HCT116 (cell line): ENCODE measurements around the gene RGS7. TPM values are rescaled to one million over a fixed set of nuclear protein-coding genes. Genes with fewer than 3 reads are reported as not detected.

ENCODE experiments used
- ATAC-seq: fragments of 200-7000 bp; cut with Tn5 transposase; 2 replicates; pipeline ENCODE4 v1.9.1; 2020; ENCODE audit warnings: mild to moderate bottlenecking, moderate library complexity
- BruUV-seq: library from RNA; stranded (reverse); fragments of 400-500 nt; replicated peaks from 2 replicates; lab custom pipeline; 2021; lab: Mats Ljungman, UMichigan
- CTCF ChIA-PET: fragments of 300-600 bp; sonication (Branson Sonifier 250); formaldehyde crosslinking; loops from one replicate; lab custom pipeline; 2021; ENCODE audit warnings: antibody characterized with exemption; lab: Charles Lee
- POLR2A ChIA-PET: fragments of 300-600, 350-600 bp; sonication (Branson Sonifier 250); formaldehyde crosslinking; loops from one replicate; lab custom pipeline; 2021; ENCODE audit warnings: antibody characterized with exemption; lab: Charles Lee
- RAD21 ChIA-PET, 2 experiments: fragments of 300-600 bp; sonication (Branson Sonifier 250); formaldehyde crosslinking; loops; one replicate each; lab custom pipeline; 2023; ENCODE audit warnings: low total read pairs in 2 of 2; ENCODE audit not compliant: uncharacterized antibody in 2 of 2, unreplicated experiment in 2 of 2, low non-redundant PET in 1 of 2; lab: Charles Lee
- DNase-seq: peaks from one replicate; pipeline ENCODE4 v3.0.0-alpha.2; 2010; ENCODE audit warnings: low read depth, low spot score
- H2AFZ ChIP-seq: fragments of 200-600 bp; shearing (Covaris generic), sonication (generic); 2 replicates; pipeline ENCODE4 v1.6.1; 2017; ENCODE audit warnings: low read depth, mixed run types, mixed read lengths, antibody characterized with exemption, low read length; ENCODE audit not compliant: poor library complexity, severe bottlenecking
- H3K27ac ChIP-seq: 2 replicates; pipeline ENCODE4 v1.5.1; 2012; ENCODE audit warnings: low read depth, low read length
- H3K27me3 ChIP-seq: fragments of 200-600 bp; sonication (generic); 2 replicates; pipeline ENCODE4 v1.6.1; 2016; ENCODE audit warnings: mixed run types, low read length, mixed read lengths; ENCODE audit not compliant: insufficient read depth
- H3K36me3 ChIP-seq, 2 experiments: fragments of 200-500 bp in 1 of 2; fragments of 200-600 bp in 1 of 2; sonication (Bioruptor generic) in 1 of 2; sonication (generic) in 1 of 2; 2 replicates each; pipeline versions ENCODE4 v1.5.1 to v1.6.1; 2014 to 2016; ENCODE audit warnings: low read length in 2 of 2, inconsistent platforms in 1 of 2, mixed read lengths in 1 of 2, mixed run types in 1 of 2; ENCODE audit not compliant: insufficient read depth in 2 of 2, control insufficient read depth in 1 of 2
- H3K4me1 ChIP-seq, 2 experiments: fragments of 200-600 bp in 1 of 2; sonication (generic) in 1 of 2; 2 replicates each; pipeline versions ENCODE4 v1.5.1 to v1.6.1; 2012 to 2017; ENCODE audit warnings: low read length in 2 of 2, inconsistent platforms in 1 of 2, mild to moderate bottlenecking in 1 of 2, mixed read lengths in 1 of 2, mixed run types in 1 of 2, moderate library complexity in 1 of 2; ENCODE audit not compliant: insufficient read depth in 2 of 2, control insufficient read depth in 1 of 2
- H3K4me2 ChIP-seq: fragments of 200-600 bp; sonication (generic); 2 replicates; pipeline ENCODE4 v1.6.1; 2017; ENCODE audit warnings: mixed run types, low read length, mixed read lengths
- H3K4me3 ChIP-seq, 2 experiments: fragments of 200-600 bp in 1 of 2; sonication (generic) in 1 of 2; replicated peaks in 1 of 2; 2 replicates each; pipeline ENCODE4 v1.5.1; 2011 to 2016; ENCODE audit warnings: low read length in 2 of 2, control low read depth in 1 of 2, low read depth in 1 of 2, mild to moderate bottlenecking in 1 of 2, mixed read lengths in 1 of 2, mixed run types in 1 of 2
- H3K79me2 ChIP-seq: fragments of 200-600 bp; sonication (generic); 2 replicates; pipeline ENCODE4 v1.6.1; 2017; ENCODE audit warnings: mild to moderate bottlenecking, mixed run types, low read length, moderate library complexity, mixed read lengths; ENCODE audit not compliant: insufficient read depth
- H3K9ac ChIP-seq: fragments of 200-600 bp; sonication (generic); 2 replicates; pipeline ENCODE4 v1.6.1; 2016; ENCODE audit warnings: low read length, mixed read lengths
- H3K9me2 ChIP-seq: fragments of 200-600 bp; sonication (generic), shearing (Covaris generic); 2 replicates; pipeline ENCODE4 v1.6.1; 2017; ENCODE audit warnings: mixed run types, mild to moderate bottlenecking, moderate library complexity; ENCODE audit not compliant: insufficient read depth
- H3K9me3 ChIP-seq, 2 experiments: fragments of 200-500 bp in 1 of 2; fragments of 200-600 bp in 1 of 2; sonication (Bioruptor generic) in 1 of 2; sonication (generic) in 1 of 2; 2 replicates each; pipeline ENCODE4 v1.6.1; 2014 to 2017; ENCODE audit warnings: low read length in 2 of 2, mixed read lengths in 2 of 2, inconsistent platforms in 1 of 2, low read depth in 1 of 2, mild to moderate bottlenecking in 1 of 2, mixed run types in 1 of 2, moderate library complexity in 1 of 2; ENCODE audit not compliant: control insufficient read depth in 1 of 2, insufficient read depth in 1 of 2
- H4K20me1 ChIP-seq: fragments of 200-600 bp; sonication (generic), shearing (Covaris generic); 2 replicates; pipeline ENCODE4 v1.6.1; 2017; ENCODE audit warnings: mixed run types, mild to moderate bottlenecking, moderate library complexity; ENCODE audit not compliant: insufficient read depth
- ATF3 ChIP-seq: IDR thresholded peaks from 2 replicates; pipeline ENCODE4 v1.6.1; 2012
- CBX3 ChIP-seq: IDR thresholded peaks from 2 replicates; pipeline ENCODE4 v1.6.1; 2012; ENCODE audit warnings: low read depth
- CTCF ChIP-seq, 3 experiments: fragments of 200-600 bp in 1 of 3; sonication (generic) in 1 of 3; IDR thresholded peaks in 2 of 3; conservative IDR thresholded peaks in 1 of 3; 2 replicates each; pipeline ENCODE4 v1.5.1; 2012 to 2017; ENCODE audit warnings: low read depth in 2 of 3, low read length in 2 of 3, antibody characterized with exemption in 1 of 3, borderline replicate concordance in 1 of 3, control low read depth in 1 of 3, mild to moderate bottlenecking in 1 of 3, mixed read lengths in 1 of 3, mixed run types in 1 of 3, moderate library complexity in 1 of 3; ENCODE audit not compliant: insufficient read depth in 1 of 3
- EGR1 ChIP-seq: IDR thresholded peaks from 2 replicates; pipeline ENCODE4 v1.6.1; 2012; ENCODE audit warnings: low read depth
- EZH2 ChIP-seq: fragments of 200-600 bp; sonication (generic); IDR thresholded peaks from 2 replicates; pipeline ENCODE4 v1.6.1; 2017; ENCODE audit warnings: antibody characterized with exemption, mixed run types
- EZH2phosphoT487 ChIP-seq: fragments of 200-600 bp; IDR thresholded peaks from 2 replicates; pipeline ENCODE4 v1.6.1; 2018; ENCODE audit warnings: antibody characterized with exemption, borderline replicate concordance
- JUND ChIP-seq: IDR thresholded peaks from 2 replicates; pipeline ENCODE4 v1.6.1; 2012
- SIN3A ChIP-seq: IDR thresholded peaks from 2 replicates; pipeline ENCODE4 v1.6.1; 2012; ENCODE audit warnings: low read depth
- SRF ChIP-seq: IDR thresholded peaks from 2 replicates; pipeline ENCODE4 v1.6.1; 2012; ENCODE audit warnings: low read depth
- YY1 ChIP-seq: IDR thresholded peaks from 2 replicates; pipeline ENCODE4 v1.6.1; 2011; ENCODE audit warnings: low read length, low read depth, moderate library complexity, mild to moderate bottlenecking; ENCODE audit not compliant: insufficient replicate concordance; ENCODE audit errors: extremely low read depth
- ZBTB33 ChIP-seq: IDR thresholded peaks from 2 replicates; pipeline ENCODE4 v1.6.1; 2011; ENCODE audit warnings: mild to moderate bottlenecking, low read length, moderate library complexity; ENCODE audit not compliant: insufficient replicate concordance; ENCODE audit errors: extremely low read depth
- ZFX ChIP-seq: fragments of 450-650 bp; IDR thresholded peaks from 2 replicates; pipeline ENCODE4 v1.6.1; 2017
- intact Hi-C: fragments of 100-400 bp; cut with micrococcal nuclease; formaldehyde crosslinking; loops from 2 replicates; pipeline ENCODE4 v1.10.0; 2022
- total RNA-seq: library from RNA; stranded (reverse); gene quantifications from one replicate; pipeline ENCODE4 v1.2.1, GENCODE V29; 2021; ENCODE audit not compliant: unreplicated experiment
- TF ChIP-seq, protein P1 (sequence below): IDR thresholded peaks from 2 replicates; pipeline ENCODE4 v1.6.1; 2012

RGS7 gene
- total RNA-seq, 1 experiment from 2014 or later, result not detected

- Histone ChIP-seq H3K27ac (no peak overlapping the region), H3K4me1 (no peaks in the 10 kb centered on the region), H3K4me2 (no peak overlapping the region), H3K9ac (no peak overlapping the region), H4K20me1 (no peaks in the 10 kb centered on the region), H3K9me2 (no peaks in the 10 kb centered on the region), H2AFZ (no peak overlapping the region), H3K9me3 (peaks cover 3 to 9% of the 10 kb centered on the region in 2 experiments; a peak in 2 of 4 replicates), H3K4me3 (no peak overlapping the region), H3K79me2 (no peaks in the 10 kb centered on the region), H3K27me3 (no peaks in the 10 kb centered on the region), H3K36me3 (no peaks in the 10 kb centered on the region)
- no peak for DNase-seq
- BruUV-seq, result no TSS peak
- RAD21 ChIA-PET, result no interaction called here
- POLR2A ChIA-PET, result no interaction called here
- intact Hi-C loops, result no loop called here
- CTCF ChIA-PET, result no interaction called here
- no peak for ATAC-seq
- no peak for TF ChIP-seq EZH2
- TF ChIP-seq, protein P1, sequence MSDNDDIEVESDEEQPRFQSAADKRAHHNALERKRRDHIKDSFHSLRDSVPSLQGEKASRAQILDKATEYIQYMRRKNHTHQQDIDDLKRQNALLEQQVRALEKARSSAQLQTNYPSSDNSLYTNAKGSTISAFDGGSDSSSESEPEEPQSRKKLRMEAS, result no peak
- no peak for TF ChIP-seq SIN3A
- no peak for TF ChIP-seq EGR1
- TF ChIP-seq ZBTB33, result no peak
- TF ChIP-seq SRF, result no peak
- TF ChIP-seq EZH2phosphoT487, result no peak
- TF ChIP-seq YY1, result no peak
- no peak for TF ChIP-seq ATF3
- no peak for TF ChIP-seq CBX3
- no peak for TF ChIP-seq ZFX
- no peak for TF ChIP-seq JUND
- no peak for TF ChIP-seq CTCF (IDR thresholded peaks at IDR 0.05 in 2 of 3, conservative IDR thresholded peaks at IDR 0.05 in 1 of 3; ENCODE audit: borderline replicate concordance in 1 of 3, insufficient read depth in 1 of 3, low read depth in 2 of 3, low read length in 2 of 3)
Measured at GRCh38 chr1:241213139-241213538, 143.9 kb downstream of the RGS7 start.
